ENCODE data around the gene GOLGA7B.

Gene GOLGA7B

GRCh38 chr10:97866524-97867219, 17.0 kb downstream of the GOLGA7B start:
- in situ Hi-C loops (cut with HindIII; ENCODE audit: low sequenced_read_pairs): no loop called here

GRCh38 chr10:97867220-97867800, 17.7 kb downstream of the GOLGA7B start:
- in situ Hi-C loops (cut with HindIII; ENCODE audit: low sequenced_read_pairs): no loop called here

GRCh38 chr10:97868134-97868685, 18.6 kb downstream of the GOLGA7B start:
- in situ Hi-C loops (cut with HindIII; ENCODE audit: low sequenced_read_pairs): no loop called here

- in situ Hi-C loops (cut with HindIII; ENCODE audit: low sequenced_read_pairs): no loop called here
These were observed 19.7 kb downstream of the GOLGA7B start for GRCh38 chr10:97869091-97870042.

- in situ Hi-C loops (cut with HindIII; ENCODE audit: low sequenced_read_pairs): no loop called here
These were observed 21.3 kb downstream of the GOLGA7B start for GRCh38 chr10:97870990-97871389.

- in situ Hi-C loops (cut with HindIII; ENCODE audit: low sequenced_read_pairs): no loop called here
These were observed 23.9 kb downstream of the GOLGA7B start for GRCh38 chr10:97873569-97873968.

GRCh38 chr10:97874332-97874731, 24.7 kb downstream of the GOLGA7B start:
- in situ Hi-C loops (cut with HindIII; ENCODE audit: low sequenced_read_pairs): no loop called here

GRCh38 chr10:97875391-97875790, 25.7 kb downstream of the GOLGA7B start:
- in situ Hi-C loops (cut with HindIII; ENCODE audit: low sequenced_read_pairs): no loop called here

- in situ Hi-C loops (cut with HindIII; ENCODE audit: low sequenced_read_pairs): no loop called here
These were observed 26.8 kb downstream of the GOLGA7B start for GRCh38 chr10:97876402-97876801.

GRCh38 chr10:97879241-97879640, 29.6 kb downstream of the GOLGA7B start:
- in situ Hi-C loops (cut with HindIII; ENCODE audit: low sequenced_read_pairs): no loop called here

GRCh38 chr10:97880109-97880508, 30.5 kb downstream of the GOLGA7B start:
- in situ Hi-C loops (cut with HindIII; ENCODE audit: low sequenced_read_pairs): no loop called here

- in situ Hi-C loops (cut with HindIII; ENCODE audit: low sequenced_read_pairs): no loop called here
These were observed 32.8 kb downstream of the GOLGA7B start for GRCh38 chr10:97882142-97883091.

GRCh38 chr10:97883092-97883485, 33.4 kb downstream of the GOLGA7B start:
- in situ Hi-C loops (cut with HindIII; ENCODE audit: low sequenced_read_pairs): no loop called here

GRCh38 chr10:97886286-97886685, 36.6 kb downstream of the GOLGA7B start:
- in situ Hi-C loops (cut with HindIII; ENCODE audit: low sequenced_read_pairs): no loop called here

- in situ Hi-C loops (cut with HindIII; ENCODE audit: low sequenced_read_pairs): no loop called here
These were observed 37.8 kb downstream of the GOLGA7B start for GRCh38 chr10:97887399-97887798.

- in situ Hi-C loops (cut with HindIII; ENCODE audit: low sequenced_read_pairs): no loop called here
These were observed 38.5 kb downstream of the GOLGA7B start for GRCh38 chr10:97888134-97888533.

- in situ Hi-C loops (cut with HindIII; ENCODE audit: low sequenced_read_pairs): no loop called here
These were observed 39.1 kb downstream of the GOLGA7B start for GRCh38 chr10:97888641-97889262.

- in situ Hi-C loops (cut with HindIII; ENCODE audit: low sequenced_read_pairs): no loop called here
These were observed 40.0 kb downstream of the GOLGA7B start for GRCh38 chr10:97889461-97890265.
